Measurements from ENCODE around the gene ELMO1. TPM values are rescaled to one million over a fixed set of nuclear protein-coding genes. Genes with fewer than 3 reads are reported as not detected.

Gene ELMO1
- total RNA-seq, 8 experiments from 2014 or later: 4.2 to 121 (median 40.0) TPM

GRCh38 chr7:37410305-37411229 lies 38.1 kb downstream of the ELMO1 start:
- H3K4me1 ChIP-seq (replicated peaks in 1 of 2): peaks cover 7 to 9% of the 10 kb centered on the region in 2 donors
- 14 to 100% (median 91%) methylated on average over 1 of the region's 1 CpG; no CpG with 5 or more reads in 3 of the 10 experiments for WGBS, 10 experiments
- no peak for ATAC-seq (replicated peaks in 6 of 8)
- in situ Hi-C loops (cut with MboI; ENCODE audit: low pct_unique_long_range_greater_than_20kb in 2 of 9, low sequenced_read_pairs in 9 of 9, unreplicated experiment in 9 of 9): no loop called here
- H3K27ac ChIP-seq: no peak overlapping the region
- no peak overlapping the region for H3K4me3 ChIP-seq

DNA sequence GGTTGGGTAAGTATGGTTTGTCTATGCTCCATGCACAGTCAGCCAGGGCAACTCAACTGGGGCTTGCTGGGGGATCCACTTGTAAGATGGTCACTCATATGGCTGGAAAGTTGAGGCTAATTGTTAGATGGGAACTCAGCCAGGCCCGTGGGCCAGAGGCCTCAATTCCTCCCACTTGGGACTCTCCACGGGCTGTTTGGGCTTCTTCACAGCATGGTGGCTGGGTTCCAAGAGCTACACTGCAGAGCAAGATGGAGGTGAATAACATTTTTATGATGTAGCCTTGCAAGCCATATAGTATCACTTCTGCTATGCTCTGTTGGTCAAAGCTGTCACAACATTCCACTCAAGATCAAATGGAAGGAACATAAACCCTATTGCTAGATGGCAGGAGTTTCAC lies 39.2 kb downstream of the ELMO1 start:
- WGBS, 10 experiments: 35 to 80% methylated on average over 1 to 2 of the region's 2 CpGs; no CpG with 5 or more reads in 8 of the 10 experiments
- no peak overlapping the region for H3K4me3 ChIP-seq
- in situ Hi-C loops (cut with MboI; ENCODE audit: low pct_unique_long_range_greater_than_20kb in 2 of 9, low sequenced_read_pairs in 9 of 9, unreplicated experiment in 9 of 9): no loop called here
- ATAC-seq (replicated peaks in 6 of 8): no peak
- no peak overlapping the region for H3K27ac ChIP-seq
- peaks cover 8 to 9% of the 10 kb centered on the region in 2 donors for H3K4me1 ChIP-seq (replicated peaks in 1 of 2)

DNA sequence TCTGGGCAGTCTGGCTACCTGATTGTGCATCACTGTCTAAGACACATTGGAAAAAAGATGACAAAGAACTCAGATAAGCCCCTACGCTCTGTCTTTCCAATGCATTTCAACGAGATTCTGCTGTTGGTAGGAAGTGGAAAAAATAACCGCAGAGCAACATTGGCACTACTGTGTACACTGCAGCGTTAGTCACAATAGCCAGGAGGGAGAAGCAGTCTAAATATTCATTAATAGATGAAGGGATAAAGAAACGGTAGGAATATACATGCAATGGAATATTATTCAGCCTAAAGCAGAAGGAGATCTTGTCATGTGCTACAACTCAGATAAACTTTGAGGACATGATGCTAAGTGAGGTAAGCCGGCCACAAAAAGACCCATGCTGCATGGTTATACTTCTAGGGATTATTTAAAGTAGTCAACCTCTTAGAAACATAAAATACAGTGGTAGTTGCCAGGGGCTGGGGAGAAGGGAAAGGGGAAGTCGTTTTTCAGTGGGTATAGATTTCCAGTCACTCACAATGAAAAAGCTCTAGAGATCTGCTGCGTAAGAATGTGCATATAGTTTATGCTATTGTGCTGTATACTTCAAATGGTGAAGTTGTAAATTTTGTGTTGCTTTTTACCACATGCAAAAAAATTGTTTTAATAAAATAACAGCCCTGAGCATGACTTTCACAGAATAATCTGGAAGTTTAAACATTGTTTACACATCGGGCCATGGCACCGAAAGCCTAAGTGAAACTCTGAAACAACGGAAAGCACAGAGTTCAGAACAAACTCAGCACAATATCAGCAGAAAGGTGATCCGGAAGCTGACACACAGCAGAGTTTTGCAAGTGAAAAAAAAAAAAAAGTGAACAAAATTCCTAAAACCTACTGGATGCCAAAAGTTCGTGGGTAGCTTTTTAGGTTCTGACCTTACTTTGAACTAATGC lies 40.1 kb downstream of the ELMO1 start:
- H3K4me3 ChIP-seq: no peak overlapping the region
- 4 to 85% (median 72%) methylated on average over 5 to 13 of the region's 13 CpGs; no CpG with 5 or more reads in 1 of the 10 experiments for WGBS, 10 experiments
- H3K4me1 ChIP-seq (replicated peaks in 1 of 2): peaks cover 8 to 9% of the 10 kb centered on the region in 2 donors
- peak in 6 of 8 experiments; percentile 30 to 91 (median 64) for ATAC-seq (replicated peaks in 6 of 8)
- in situ Hi-C loops (cut with MboI; ENCODE audit: low pct_unique_long_range_greater_than_20kb in 2 of 9, low sequenced_read_pairs in 9 of 9, unreplicated experiment in 9 of 9): no loop called here
- no peak overlapping the region for H3K27ac ChIP-seq

GRCh38 chr7:37405603-37406122 lies 43.0 kb downstream of the ELMO1 start:
- peak in 2 of 8 experiments; percentile 20 to 48 for ATAC-seq (replicated peaks in 6 of 8)
- in situ Hi-C loops (cut with MboI; ENCODE audit: low pct_unique_long_range_greater_than_20kb in 2 of 9, low sequenced_read_pairs in 9 of 9, unreplicated experiment in 9 of 9): no loop called here

DNA sequence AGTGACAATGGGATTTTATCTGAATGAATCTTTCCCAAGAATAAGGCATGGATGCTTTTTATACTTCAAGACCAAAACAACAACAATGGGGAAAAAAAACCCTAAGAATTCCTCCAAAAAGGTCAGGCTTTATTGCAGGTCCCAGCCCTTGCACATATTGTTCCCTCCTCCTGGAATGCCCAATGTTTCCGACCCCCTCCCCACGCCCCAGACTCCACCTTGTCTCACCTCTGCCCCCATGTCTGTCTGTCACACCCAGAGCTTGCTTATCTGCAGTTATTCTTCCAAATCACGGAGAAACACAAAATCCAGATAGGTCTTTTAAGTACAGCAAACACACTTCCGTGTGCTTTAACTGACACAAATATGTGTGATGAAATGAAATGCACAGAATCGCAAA lies 43.5 kb downstream of the ELMO1 start:
- WGBS, 10 experiments: 2 to 91% (median 83%) methylated on average over 1 to 5 of the region's 5 CpGs; no CpG with 5 or more reads in 5 of the 10 experiments
- in situ Hi-C loops (cut with MboI; ENCODE audit: low pct_unique_long_range_greater_than_20kb in 2 of 9, low sequenced_read_pairs in 9 of 9, unreplicated experiment in 9 of 9): no loop called here

More at GRCh38 chr7:37405603-37406122, 43.0 kb downstream of the ELMO1 start:
- Histone ChIP-seq H3K4me3 (no peak overlapping the region), H3K4me1 (replicated peaks in 1 of 2) (peaks cover 8 to 9% of the 10 kb centered on the region in 2 donors), H3K27ac (no peak overlapping the region)
- 15 to 100% (median 76%) methylated on average over 2 to 7 of the region's 9 CpGs for WGBS, 10 experiments

GRCh38 chr7:37399876-37400421 lies 48.7 kb downstream of the ELMO1 start:
- Histone ChIP-seq H3K4me3 (no peak overlapping the region), H3K4me1 (replicated peaks in 1 of 2) (no peaks in the 10 kb centered on the region), H3K27ac (no peak overlapping the region)
- peak in 2 of 8 experiments; percentile 20 to 83 for ATAC-seq (replicated peaks in 6 of 8)
- in situ Hi-C loops (cut with MboI; ENCODE audit: low pct_unique_long_range_greater_than_20kb in 2 of 9, low sequenced_read_pairs in 9 of 9, unreplicated experiment in 9 of 9): no loop called here
- 8 to 88% (median 71%) methylated on average over 2 to 3 of the region's 3 CpGs; no CpG with 5 or more reads in 1 of the 10 experiments for WGBS, 10 experiments

More for the DNA sequence above, 43.5 kb downstream of the ELMO1 start:
- H3K4me1 ChIP-seq (replicated peaks in 1 of 2): peaks cover 8 to 9% of the 10 kb centered on the region in 2 donors
- no peak overlapping the region for H3K27ac ChIP-seq
- H3K4me3 ChIP-seq: no peak overlapping the region
- no peak for ATAC-seq (replicated peaks in 6 of 8)

- no peak overlapping the region for H3K27ac ChIP-seq
- H3K4me1 ChIP-seq (replicated peaks in 1 of 2): no peaks in the 10 kb centered on the region
- in situ Hi-C loops (cut with MboI; ENCODE audit: low pct_unique_long_range_greater_than_20kb in 2 of 9, low sequenced_read_pairs in 9 of 9, unreplicated experiment in 9 of 9): no loop called here
- 23 to 92% (median 67%) methylated on average over 3 to 6 of the region's 6 CpGs; no CpG with 5 or more reads in 1 of the 10 experiments for WGBS, 10 experiments
- no peak overlapping the region for H3K4me3 ChIP-seq
- ATAC-seq (replicated peaks in 6 of 8): peak in 1 of 8 experiments; percentile 61
These were observed 50.3 kb downstream of the ELMO1 start for GRCh38 chr7:37398403-37398802.

DNA sequence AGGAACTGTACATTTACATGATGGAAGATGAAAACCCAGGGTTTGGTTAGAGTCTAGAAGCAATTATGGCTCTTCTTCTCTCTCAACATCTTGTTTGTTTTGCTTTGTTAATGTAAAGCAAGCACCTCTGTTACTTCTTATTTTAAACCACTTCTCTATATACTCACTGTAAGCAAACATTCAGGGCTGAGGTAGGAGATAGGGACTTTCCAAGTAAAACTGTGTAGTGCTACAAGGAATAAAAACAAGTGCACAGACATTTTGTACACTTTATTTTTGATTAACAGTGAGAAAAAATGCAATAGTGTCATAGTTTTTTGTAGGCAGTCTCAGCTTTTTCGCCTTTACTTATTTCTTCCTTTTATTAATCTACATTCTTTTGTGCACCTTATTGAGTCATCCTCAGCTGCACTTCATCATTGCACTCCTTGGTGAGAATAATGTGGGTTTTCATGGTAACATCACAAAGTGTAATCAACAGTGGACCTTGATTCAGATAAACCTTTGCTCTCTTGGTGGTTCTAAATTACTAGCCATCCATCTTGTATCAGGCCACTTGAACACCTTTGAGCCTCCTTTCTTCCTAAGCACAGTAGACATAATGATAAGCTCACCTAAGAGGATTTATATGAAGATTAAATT lies 52.9 kb downstream of the ELMO1 start:
- no peak overlapping the region for H3K4me3 ChIP-seq
- 17 to 100% (median 86%) methylated on average over 1 of the region's 1 CpG; no CpG with 5 or more reads in 1 of the 10 experiments for WGBS, 10 experiments
- ATAC-seq (replicated peaks in 6 of 8): peak in 1 of 8 experiments; percentile 34
- in situ Hi-C loops (cut with MboI; ENCODE audit: low pct_unique_long_range_greater_than_20kb in 2 of 9, low sequenced_read_pairs in 9 of 9, unreplicated experiment in 9 of 9): no loop called here
- no peak overlapping the region for H3K27ac ChIP-seq
- H3K4me1 ChIP-seq (replicated peaks in 1 of 2): peaks cover 0 to 6% of the 10 kb centered on the region in 2 donors

DNA sequence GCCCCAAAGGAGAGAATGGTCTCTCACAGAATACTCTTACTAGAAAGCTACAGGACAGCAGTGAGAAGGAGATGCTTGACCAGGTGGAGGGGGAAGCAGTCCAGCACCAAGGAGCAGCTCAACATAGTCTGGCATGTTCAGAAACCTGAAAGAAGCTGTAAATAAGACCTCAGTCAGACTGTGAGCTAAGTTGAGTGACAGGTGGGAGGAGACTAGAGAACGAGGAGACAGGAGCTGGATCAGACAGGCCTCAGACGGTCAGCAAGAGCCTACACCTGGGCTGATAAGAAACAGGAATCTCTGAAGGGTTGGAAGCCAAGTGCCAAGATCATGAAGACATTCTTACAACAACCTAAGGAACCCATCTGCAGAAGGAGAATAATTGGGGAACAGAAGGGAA lies 54.5 kb downstream of the ELMO1 start:
- H3K4me3 ChIP-seq: no peak overlapping the region
- 33 to 100% (median 63%) methylated on average over 1 to 2 of the region's 2 CpGs; no CpG with 5 or more reads in 6 of the 10 experiments for WGBS, 10 experiments
- peaks cover 11 to 21% of the 10 kb centered on the region in 2 donors for H3K4me1 ChIP-seq (replicated peaks in 1 of 2)
- H3K27ac ChIP-seq: no peak overlapping the region
- no peak for ATAC-seq (replicated peaks in 6 of 8)
- in situ Hi-C loops (cut with MboI; ENCODE audit: low pct_unique_long_range_greater_than_20kb in 2 of 9, low sequenced_read_pairs in 9 of 9, unreplicated experiment in 9 of 9): no loop called here

DNA sequence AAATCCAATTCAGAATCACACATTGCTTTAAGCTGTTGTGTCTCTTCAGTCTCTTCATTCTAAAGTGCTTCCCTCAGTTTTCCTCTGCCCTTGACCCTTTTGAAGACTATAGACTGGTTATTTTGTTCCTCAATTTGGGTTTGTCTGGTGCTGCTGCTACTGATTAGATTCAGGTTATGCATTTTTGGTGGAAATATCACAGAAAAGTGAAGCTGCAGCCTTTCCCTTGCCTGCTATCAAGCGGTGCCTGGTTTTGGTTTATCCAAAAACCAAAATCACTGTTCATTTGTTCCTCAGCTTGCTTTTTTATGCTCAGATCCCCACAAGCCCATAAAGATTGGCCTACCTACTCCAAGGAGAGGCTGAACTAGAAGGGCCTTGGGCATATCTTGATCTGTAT lies 55.2 kb downstream of the ELMO1 start:
- WGBS, 10 experiments: 13 to 90% (median 71%) methylated on average over 1 of the region's 1 CpG; no CpG with 5 or more reads in 5 of the 10 experiments
- no peak overlapping the region for H3K27ac ChIP-seq
- ATAC-seq (replicated peaks in 6 of 8): no peak
- peaks cover 11 to 25% of the 10 kb centered on the region in 2 donors for H3K4me1 ChIP-seq (replicated peaks in 1 of 2)
- H3K4me3 ChIP-seq: no peak overlapping the region
- in situ Hi-C loops (cut with MboI; ENCODE audit: low pct_unique_long_range_greater_than_20kb in 2 of 9, low sequenced_read_pairs in 9 of 9, unreplicated experiment in 9 of 9): no loop called here

GRCh38 chr7:37392673-37393017 lies 56.0 kb downstream of the ELMO1 start:
- 40% methylated on average over 1 of the region's 1 CpG; no CpG with 5 or more reads in 9 of the 10 experiments for WGBS, 10 experiments
- peaks cover 11 to 25% of the 10 kb centered on the region in 2 donors for H3K4me1 ChIP-seq (replicated peaks in 1 of 2)
- in situ Hi-C loops (cut with MboI; ENCODE audit: low pct_unique_long_range_greater_than_20kb in 2 of 9, low sequenced_read_pairs in 9 of 9, unreplicated experiment in 9 of 9): no loop called here
- no peak for ATAC-seq (replicated peaks in 6 of 8)
- no peak overlapping the region for H3K4me3 ChIP-seq
- no peak overlapping the region for H3K27ac ChIP-seq

Measured in motor neuron (in vitro differentiated cells).